ENCODE data around the gene CMTM5. TPM values are rescaled to one million over a fixed set of nuclear protein-coding genes. Genes with fewer than 3 reads are reported as not detected.

CMTM5 gene
- total RNA-seq, 4 donors from 2014 or later, result 1.5 TPM; not detected in 3

DNA sequence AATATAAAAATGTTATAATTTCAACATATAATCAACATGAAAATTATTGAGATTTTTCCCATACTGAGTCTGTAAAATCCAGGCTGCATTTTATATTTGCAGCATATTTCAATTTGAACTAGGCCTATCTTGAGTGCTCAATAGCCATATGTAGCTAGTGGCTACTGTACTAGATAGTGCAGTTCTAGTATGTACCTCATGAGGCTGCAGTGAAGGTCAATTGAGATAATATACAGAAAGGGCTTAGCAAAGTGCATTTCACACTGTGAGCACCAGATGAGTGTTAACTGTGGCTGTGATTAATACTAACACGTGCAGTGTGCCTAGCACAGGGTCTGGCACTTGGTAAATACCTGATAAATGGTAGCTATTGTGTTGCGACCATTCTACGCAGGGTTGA is 18.8 kb upstream of the CMTM5 start:
- Histone ChIP-seq H3K27me3 (no peaks in the 10 kb centered on the region), H3K4me1 (peaks cover 0 to 4% of the 10 kb centered on the region in 2 donors), H3K27ac (no peak overlapping the region), H3K4me3 (replicated peaks in 1 of 3) (no peak overlapping the region), H3K36me3 (no peaks in the 10 kb centered on the region), H3K9me3 (no peaks in the 10 kb centered on the region)
- intact Hi-C loops (cut with DNase I), result no loop called here
- DNase-seq, result no peak
- WGBS, 2 donors, result 87 to 88% methylated on average over 3 of the region's 3 CpGs
- TF ChIP-seq POLR2A (IDR thresholded peaks at IDR 0.05), result no peak
- TF ChIP-seq, protein P1, sequence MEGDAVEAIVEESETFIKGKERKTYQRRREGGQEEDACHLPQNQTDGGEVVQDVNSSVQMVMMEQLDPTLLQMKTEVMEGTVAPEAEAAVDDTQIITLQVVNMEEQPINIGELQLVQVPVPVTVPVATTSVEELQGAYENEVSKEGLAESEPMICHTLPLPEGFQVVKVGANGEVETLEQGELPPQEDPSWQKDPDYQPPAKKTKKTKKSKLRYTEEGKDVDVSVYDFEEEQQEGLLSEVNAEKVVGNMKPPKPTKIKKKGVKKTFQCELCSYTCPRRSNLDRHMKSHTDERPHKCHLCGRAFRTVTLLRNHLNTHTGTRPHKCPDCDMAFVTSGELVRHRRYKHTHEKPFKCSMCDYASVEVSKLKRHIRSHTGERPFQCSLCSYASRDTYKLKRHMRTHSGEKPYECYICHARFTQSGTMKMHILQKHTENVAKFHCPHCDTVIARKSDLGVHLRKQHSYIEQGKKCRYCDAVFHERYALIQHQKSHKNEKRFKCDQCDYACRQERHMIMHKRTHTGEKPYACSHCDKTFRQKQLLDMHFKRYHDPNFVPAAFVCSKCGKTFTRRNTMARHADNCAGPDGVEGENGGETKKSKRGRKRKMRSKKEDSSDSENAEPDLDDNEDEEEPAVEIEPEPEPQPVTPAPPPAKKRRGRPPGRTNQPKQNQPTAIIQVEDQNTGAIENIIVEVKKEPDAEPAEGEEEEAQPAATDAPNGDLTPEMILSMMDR (IDR thresholded peaks at IDR 0.05), result no peak

DNA sequence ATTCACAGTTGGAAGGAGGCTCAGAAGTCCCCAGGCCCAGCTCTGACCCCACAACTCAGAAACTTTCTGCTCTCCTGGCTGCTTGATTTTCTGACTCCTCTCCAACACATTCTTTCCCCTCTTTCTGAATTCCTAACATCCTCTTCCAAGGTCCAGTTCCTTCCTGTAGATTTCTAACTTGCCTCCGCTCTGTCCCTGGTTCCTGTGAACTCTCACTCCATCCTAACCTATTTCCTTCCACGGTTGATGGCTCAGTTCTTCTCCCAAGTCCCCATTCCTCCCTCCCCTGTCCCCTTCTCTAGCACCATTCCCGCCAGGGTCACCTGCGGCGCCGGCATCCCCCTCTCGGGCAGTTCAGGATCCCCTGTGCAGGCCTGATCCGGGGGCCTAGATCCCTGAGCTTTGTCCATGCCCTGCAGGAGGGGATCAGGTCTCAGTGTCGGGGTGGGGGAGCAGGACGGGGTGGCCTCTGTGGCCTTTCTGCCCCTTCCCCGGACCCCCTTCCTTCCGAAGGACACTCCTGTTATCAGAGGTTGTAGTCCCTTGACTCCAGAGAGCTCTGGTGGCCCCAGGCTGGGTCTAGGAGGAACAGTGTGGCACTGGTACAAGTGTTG is 18.2 kb upstream of the CMTM5 start:
- no peaks in the 10 kb centered on the region for H3K4me1 ChIP-seq
- H3K36me3 ChIP-seq, result no peaks in the 10 kb centered on the region
- no peak overlapping the region for H3K4me3 ChIP-seq (replicated peaks in 1 of 3)
- no peak overlapping the region for H3K27ac ChIP-seq
- intact Hi-C loops (cut with DNase I), result no loop called here
- TF ChIP-seq, protein P1 (IDR thresholded peaks at IDR 0.05), result no peak
- no peak for TF ChIP-seq POLR2A (IDR thresholded peaks at IDR 0.05)
- 81 to 88% methylated on average over 10 to 12 of the region's 12 CpGs for WGBS, 2 donors
- H3K27me3 ChIP-seq, result no peaks in the 10 kb centered on the region
- DNase-seq, result no peak
- no peaks in the 10 kb centered on the region for H3K9me3 ChIP-seq

DNA sequence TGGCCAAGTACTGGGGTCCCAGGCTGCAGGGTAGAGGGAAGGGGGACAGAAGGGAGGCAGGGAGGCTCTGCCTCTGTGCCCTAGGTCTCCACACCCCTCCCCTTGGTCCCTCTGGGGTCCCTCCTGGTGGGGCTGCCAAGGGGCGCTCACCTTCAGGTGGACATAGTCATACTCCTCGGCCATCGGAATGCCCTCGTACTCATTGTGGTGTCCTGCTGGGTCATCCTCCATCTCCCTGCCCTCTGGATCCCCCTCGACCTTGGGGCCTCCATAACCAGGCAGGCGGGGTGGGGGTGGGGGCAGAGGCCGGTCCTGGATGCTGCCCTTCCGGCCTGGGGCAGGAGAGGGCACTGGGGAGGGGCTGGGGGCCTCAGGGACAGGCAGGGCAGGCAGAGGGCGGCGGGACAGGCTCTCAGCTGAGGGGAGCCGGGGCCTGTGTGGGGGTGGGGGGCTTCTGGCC is 17.6 kb upstream of the CMTM5 start:
- H3K4me1 ChIP-seq, result peaks cover 0 to 2% of the 10 kb centered on the region in 2 donors
- DNase-seq, result no peak
- intact Hi-C loops (cut with DNase I), result no loop called here

DNA sequence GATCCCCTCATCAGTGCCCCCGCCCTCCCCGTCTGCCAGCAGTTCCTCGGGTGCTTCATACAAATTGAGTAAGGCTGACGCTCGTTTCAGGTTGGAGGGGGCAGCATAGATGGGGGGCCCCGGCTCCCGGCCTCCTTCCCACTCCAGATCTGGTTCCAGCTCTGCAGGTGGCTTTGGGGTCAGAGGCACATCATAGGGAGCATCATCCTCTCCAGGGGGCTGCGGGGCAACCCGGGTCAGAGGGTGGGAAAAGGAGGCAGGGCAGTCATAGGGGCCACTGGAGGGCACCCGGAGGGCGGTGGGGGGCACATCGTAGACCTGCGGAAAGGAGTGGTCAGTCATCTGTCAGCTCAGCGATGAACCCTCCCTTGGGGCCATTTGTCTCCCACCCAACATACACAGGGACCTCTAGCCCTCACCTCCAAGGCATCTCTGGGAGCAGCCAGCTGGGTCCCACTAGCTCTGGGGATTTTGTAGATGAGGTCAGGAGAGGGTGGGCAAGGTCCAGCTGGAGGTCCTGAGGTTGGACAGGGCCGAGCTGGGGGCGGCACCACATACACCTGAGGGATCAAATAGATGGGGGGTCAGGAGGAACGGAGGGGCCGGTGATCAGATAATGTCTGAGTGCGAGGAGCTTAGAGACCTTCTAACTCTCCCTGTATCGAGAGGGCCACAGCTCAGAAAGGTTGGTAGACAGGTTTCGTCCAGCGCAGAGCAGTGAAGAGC is 17.0 kb upstream of the CMTM5 start:
- no peaks in the 10 kb centered on the region for H3K9me3 ChIP-seq
- no peak overlapping the region for H3K4me3 ChIP-seq (replicated peaks in 1 of 3)
- no peak overlapping the region for H3K27ac ChIP-seq
- intact Hi-C loops (cut with DNase I), result no loop called here
- TF ChIP-seq POLR2A (IDR thresholded peaks at IDR 0.05), result no peak
- TF ChIP-seq, protein P1 (IDR thresholded peaks at IDR 0.05), result no peak
- H3K27me3 ChIP-seq, result no peaks in the 10 kb centered on the region
- peaks cover 0 to 6% of the 10 kb centered on the region in 2 donors for H3K4me1 ChIP-seq
- H3K36me3 ChIP-seq, result no peaks in the 10 kb centered on the region
- WGBS, 2 donors, result 90 to 94% methylated on average over 13 to 22 of the region's 22 CpGs
- DNase-seq, result no peak

More for the DNA sequence above, 17.6 kb upstream of the CMTM5 start:
- no peak overlapping the region for H3K4me3 ChIP-seq (replicated peaks in 1 of 3)
- no peaks in the 10 kb centered on the region for H3K36me3 ChIP-seq
- TF ChIP-seq, protein P1 (IDR thresholded peaks at IDR 0.05), result no peak
- no peak for TF ChIP-seq POLR2A (IDR thresholded peaks at IDR 0.05)
- WGBS, 2 donors, result 80 to 82% methylated on average over 1 to 5 of the region's 11 CpGs
- no peaks in the 10 kb centered on the region for H3K27me3 ChIP-seq
- H3K9me3 ChIP-seq, result no peaks in the 10 kb centered on the region
- no peak overlapping the region for H3K27ac ChIP-seq

DNA sequence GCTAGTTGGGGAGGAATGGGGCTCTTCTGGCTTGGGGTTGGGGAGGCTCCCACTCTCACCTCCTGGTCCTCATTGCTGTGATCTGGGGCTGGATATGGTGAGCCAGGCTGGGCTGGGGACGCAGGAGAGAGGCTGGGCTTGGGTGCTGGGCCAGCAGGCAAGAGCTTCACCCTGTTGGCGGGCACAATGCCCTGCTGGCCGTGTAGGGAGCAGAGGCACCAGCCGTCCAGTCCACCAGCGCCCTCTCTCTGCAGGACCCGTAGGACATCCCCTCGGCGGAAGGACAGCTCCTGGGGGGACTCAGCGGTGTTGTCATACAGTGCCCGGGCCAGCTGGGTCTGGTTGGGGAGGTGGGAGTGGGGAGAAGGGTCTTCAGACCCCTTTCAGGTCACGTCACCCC is 16.4 kb upstream of the CMTM5 start:
- intact Hi-C loops (cut with DNase I), result no loop called here
- TF ChIP-seq, protein P1 (IDR thresholded peaks at IDR 0.05), result no peak
- TF ChIP-seq POLR2A (IDR thresholded peaks at IDR 0.05), result no peak
- H3K4me1 ChIP-seq, result peaks cover 0 to 9% of the 10 kb centered on the region in 2 donors
- 66 to 83% methylated on average over 9 to 11 of the region's 11 CpGs for WGBS, 2 donors
- H3K36me3 ChIP-seq, result no peaks in the 10 kb centered on the region
- DNase-seq, result no peak
- H3K4me3 ChIP-seq (replicated peaks in 1 of 3), result no peak overlapping the region
- H3K27ac ChIP-seq, result no peak overlapping the region
- no peaks in the 10 kb centered on the region for H3K27me3 ChIP-seq
- H3K9me3 ChIP-seq, result no peaks in the 10 kb centered on the region
